Ovary (tissue), 3 donors: ENCODE data around the gene NLRP9.

Experiments
- EP300 ChIP-seq: sonication (generic); formaldehyde crosslinking; IDR thresholded peaks from one replicate; pipeline ENCODE4 v1.6.1; 2017; ENCODE audit warnings: antibody characterized with exemption
- POLR2A ChIP-seq: fragments of 450-650 bp; IDR thresholded peaks from one replicate; pipeline ENCODE4 v1.6.1; 2017; ENCODE audit warnings: antibody characterized with exemption, mild to moderate bottlenecking, moderate library complexity
- TF ChIP-seq, protein P1 (sequence below), 3 donors: fragments of 450-650 bp in 2 of 3; fragments of 200-600 bp in 1 of 3; IDR thresholded peaks; one replicate each; pipeline versions ENCODE4 v1.5.1 to v1.8.0; 2016 to 2022; ENCODE audit warnings: antibody characterized with exemption in 3 of 3, mild to moderate bottlenecking in 1 of 3
- donor health status: DM: no; HTN: no; CAD: no.

DNA sequence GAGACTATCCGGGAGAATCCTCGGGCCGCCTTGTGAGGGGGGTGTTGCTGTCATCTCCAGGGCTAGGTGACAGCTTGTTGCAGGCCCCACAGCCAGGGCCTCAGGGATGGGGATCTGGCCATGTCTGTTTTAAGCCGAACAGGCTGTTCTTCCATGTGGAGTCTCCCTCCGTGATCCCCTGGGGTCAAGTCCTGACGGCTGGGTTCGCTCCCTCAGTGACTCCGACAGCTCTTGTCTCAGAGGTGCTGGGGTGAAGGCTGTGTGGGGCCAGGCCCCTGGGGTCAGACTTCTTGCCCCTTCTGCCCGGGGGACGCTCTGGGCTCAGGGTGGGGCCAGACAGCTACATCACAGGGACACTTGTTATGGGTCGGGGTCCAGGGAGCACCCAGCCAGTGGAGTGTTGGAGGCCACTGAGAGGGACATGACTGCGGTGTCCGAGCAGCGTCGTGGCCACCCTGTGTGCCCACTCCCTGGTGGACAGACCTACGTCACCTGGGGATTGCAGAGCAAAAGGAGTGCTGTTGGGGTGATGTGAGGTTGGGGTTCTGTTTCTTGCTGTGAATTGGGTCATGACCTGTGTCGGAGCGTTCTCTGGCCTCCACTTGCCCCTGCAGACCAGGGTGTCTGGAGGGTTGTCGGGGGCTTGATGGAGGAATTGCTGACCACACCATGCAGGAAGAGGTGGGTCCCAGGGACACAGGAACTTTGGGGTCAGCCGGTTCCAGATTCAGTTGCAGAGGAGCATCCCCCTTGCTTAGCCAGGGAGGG lies 41.7 kb downstream of the NLRP9 start:
- TF ChIP-seq, protein P1, sequence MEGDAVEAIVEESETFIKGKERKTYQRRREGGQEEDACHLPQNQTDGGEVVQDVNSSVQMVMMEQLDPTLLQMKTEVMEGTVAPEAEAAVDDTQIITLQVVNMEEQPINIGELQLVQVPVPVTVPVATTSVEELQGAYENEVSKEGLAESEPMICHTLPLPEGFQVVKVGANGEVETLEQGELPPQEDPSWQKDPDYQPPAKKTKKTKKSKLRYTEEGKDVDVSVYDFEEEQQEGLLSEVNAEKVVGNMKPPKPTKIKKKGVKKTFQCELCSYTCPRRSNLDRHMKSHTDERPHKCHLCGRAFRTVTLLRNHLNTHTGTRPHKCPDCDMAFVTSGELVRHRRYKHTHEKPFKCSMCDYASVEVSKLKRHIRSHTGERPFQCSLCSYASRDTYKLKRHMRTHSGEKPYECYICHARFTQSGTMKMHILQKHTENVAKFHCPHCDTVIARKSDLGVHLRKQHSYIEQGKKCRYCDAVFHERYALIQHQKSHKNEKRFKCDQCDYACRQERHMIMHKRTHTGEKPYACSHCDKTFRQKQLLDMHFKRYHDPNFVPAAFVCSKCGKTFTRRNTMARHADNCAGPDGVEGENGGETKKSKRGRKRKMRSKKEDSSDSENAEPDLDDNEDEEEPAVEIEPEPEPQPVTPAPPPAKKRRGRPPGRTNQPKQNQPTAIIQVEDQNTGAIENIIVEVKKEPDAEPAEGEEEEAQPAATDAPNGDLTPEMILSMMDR (IDR thresholded peaks at IDR 0.05) = no peak
- TF ChIP-seq POLR2A (no peak), EP300 (no peak)
